ENCODE measurements around the gene IDH3A.

Gene IDH3A

DNA sequence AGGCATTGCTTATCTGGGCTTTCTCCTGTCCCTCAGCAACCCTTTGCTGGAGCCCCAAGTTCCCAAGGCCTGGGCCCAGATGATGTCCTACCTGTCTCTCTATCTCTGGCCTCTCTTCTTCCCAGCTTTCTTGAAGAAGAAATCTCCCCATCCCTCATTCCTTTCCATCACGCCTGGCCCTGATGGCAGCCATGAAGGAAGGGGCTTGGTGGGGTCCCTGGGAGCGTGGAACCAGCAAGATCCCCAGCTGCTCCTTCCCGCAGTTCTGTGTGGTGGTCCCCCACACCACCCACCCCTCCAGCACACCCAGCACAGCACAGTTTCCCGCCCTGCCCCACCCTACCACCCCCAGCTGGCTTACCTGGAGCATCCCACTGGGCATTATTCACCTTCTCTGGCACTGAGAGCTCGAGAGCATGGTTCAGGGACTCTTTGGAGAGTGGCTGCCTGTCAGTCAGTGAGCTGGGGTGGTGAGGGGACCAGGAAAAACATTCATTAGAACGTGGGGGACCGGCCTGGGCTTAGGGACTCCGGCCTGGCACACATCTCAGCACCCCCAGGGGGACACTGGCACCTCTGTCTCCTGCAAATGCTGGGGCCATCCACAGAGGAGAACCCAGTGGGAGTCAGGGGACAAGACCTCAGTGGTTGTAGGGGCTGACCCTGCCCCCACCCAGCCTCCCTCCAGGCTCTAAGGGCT lies 58.6 kb downstream of the IDH3A start (continued):
- TF ChIP-seq GLIS3 (CRISPR knock-in tag; IDR thresholded peaks at IDR 0.05) (no peak), RARB (CRISPR knock-in tag; IDR thresholded peaks at IDR 0.05) (no peak)
- TF ChIP-seq, protein P1, sequence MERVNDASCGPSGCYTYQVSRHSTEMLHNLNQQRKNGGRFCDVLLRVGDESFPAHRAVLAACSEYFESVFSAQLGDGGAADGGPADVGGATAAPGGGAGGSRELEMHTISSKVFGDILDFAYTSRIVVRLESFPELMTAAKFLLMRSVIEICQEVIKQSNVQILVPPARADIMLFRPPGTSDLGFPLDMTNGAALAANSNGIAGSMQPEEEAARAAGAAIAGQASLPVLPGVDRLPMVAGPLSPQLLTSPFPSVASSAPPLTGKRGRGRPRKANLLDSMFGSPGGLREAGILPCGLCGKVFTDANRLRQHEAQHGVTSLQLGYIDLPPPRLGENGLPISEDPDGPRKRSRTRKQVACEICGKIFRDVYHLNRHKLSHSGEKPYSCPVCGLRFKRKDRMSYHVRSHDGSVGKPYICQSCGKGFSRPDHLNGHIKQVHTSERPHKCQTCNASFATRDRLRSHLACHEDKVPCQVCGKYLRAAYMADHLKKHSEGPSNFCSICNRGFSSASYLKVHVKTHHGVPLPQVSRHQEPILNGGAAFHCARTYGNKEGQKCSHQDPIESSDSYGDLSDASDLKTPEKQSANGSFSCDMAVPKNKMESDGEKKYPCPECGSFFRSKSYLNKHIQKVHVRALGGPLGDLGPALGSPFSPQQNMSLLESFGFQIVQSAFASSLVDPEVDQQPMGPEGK (CRISPR knock-in tag; IDR thresholded peaks at IDR 0.05; ENCODE audit: borderline replicate concordance): no peak

DNA sequence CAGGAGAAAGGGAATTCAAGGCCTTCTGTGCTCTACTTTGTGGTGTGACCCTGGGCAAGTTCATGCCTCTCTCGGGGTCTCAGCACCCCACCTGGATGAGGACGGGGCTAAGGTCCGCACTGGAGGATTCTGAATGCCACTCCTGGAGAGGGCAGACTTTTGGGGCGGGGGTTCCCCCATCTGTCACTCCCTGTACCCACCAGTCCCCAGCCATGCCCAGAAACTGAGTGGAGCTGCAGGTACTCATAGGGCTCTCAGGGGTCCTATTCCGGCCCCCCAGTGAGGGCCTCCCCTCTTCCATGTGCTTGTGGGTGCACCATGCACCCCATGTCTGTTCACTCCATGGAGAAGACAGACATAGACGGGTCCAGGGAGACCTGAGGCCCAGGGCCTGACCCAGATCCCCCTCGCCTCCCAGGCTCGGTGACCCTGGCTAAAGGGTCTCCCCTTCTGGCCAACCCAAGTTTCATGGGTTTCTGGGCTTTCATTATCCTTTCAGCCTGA lies 59.2 kb downstream of the IDH3A start:
- no peak for TF ChIP-seq ZNF70 (CRISPR knock-in tag; IDR thresholded peaks at IDR 0.05)
- no peak for TF ChIP-seq PPARA (CRISPR knock-in tag; IDR thresholded peaks at IDR 0.05; ENCODE audit: borderline replicate concordance)
- no peak for TF ChIP-seq CSDC2 (CRISPR knock-in tag; IDR thresholded peaks at IDR 0.05)
- ATAC-seq: no peak

DNA sequence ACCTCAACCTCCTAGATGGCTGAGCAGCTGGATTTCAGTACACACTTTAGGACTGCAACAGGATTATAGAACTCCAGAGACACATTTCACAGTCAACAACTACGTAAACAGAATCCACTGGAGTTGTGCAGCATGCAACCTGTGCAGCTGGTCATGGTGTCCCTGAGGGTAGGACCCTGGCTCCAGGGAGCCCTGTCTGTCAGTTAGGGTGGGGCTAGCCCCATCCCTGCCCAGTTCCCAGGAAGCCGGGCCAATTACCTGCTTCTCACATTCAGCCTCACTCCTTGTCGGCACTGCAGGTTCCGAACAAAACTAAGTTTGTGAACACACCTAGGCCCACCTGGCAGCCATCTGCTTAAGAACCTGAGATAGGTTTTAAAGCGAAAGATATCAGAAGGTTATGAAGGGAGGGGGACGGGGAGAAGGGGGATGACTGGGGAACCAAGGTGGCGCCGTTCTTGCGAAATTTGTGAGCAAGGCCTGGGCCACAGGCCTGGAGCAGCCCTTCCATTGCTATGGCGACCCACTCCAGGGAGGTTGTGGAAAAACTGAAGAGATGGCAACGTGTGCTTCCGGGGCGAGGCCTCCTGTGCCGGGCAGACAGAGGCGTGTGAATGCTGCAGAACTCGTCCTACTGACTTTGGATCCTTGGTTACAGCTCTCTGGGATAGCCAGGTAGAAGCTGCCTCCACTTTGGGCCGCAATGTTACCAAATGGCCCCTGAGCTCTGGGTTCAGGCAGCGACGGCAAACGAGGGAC lies 59.9 kb downstream of the IDH3A start:
- no peak for TF ChIP-seq TCF4 (CRISPR knock-in tag; IDR thresholded peaks at IDR 0.05; ENCODE audit: borderline replicate concordance)
- TF ChIP-seq ZFP3 (CRISPR knock-in tag; IDR thresholded peaks at IDR 0.05): no peak
- TF ChIP-seq, protein P2, sequence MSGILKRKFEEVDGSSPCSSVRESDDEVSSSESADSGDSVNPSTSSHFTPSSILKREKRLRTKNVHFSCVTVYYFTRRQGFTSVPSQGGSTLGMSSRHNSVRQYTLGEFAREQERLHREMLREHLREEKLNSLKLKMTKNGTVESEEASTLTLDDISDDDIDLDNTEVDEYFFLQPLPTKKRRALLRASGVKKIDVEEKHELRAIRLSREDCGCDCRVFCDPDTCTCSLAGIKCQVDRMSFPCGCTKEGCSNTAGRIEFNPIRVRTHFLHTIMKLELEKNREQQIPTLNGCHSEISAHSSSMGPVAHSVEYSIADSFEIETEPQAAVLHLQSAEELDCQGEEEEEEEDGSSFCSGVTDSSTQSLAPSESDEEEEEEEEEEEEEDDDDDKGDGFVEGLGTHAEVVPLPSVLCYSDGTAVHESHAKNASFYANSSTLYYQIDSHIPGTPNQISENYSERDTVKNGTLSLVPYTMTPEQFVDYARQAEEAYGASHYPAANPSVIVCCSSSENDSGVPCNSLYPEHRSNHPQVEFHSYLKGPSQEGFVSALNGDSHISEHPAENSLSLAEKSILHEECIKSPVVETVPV (CRISPR knock-in tag; IDR thresholded peaks at IDR 0.05): no peak
- no peak for TF ChIP-seq ZNF565 (CRISPR knock-in tag; conservative IDR thresholded peaks at IDR 0.05; ENCODE audit: low read depth)
- TF ChIP-seq, protein P3, sequence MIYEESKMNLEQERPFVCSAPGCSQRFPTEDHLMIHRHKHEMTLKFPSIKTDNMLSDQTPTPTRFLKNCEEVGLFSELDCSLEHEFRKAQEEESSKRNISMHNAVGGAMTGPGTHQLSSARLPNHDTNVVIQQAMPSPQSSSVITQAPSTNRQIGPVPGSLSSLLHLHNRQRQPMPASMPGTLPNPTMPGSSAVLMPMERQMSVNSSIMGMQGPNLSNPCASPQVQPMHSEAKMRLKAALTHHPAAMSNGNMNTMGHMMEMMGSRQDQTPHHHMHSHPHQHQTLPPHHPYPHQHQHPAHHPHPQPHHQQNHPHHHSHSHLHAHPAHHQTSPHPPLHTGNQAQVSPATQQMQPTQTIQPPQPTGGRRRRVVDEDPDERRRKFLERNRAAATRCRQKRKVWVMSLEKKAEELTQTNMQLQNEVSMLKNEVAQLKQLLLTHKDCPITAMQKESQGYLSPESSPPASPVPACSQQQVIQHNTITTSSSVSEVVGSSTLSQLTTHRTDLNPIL (CRISPR knock-in tag; IDR thresholded peaks at IDR 0.05; ENCODE audit: low read depth): no peak
- TF ChIP-seq SNAI2 (CRISPR knock-in tag; IDR thresholded peaks at IDR 0.05): no peak
- no peak for TF ChIP-seq ZNF8 (CRISPR knock-in tag; IDR thresholded peaks at IDR 0.05)
- no peak for TF ChIP-seq ESRRG (CRISPR knock-in tag; IDR thresholded peaks at IDR 0.05)
- no peak for TF ChIP-seq TOX (CRISPR knock-in tag; IDR thresholded peaks at IDR 0.05; ENCODE audit: borderline replicate concordance)
- TF ChIP-seq GLIS3 (CRISPR knock-in tag; IDR thresholded peaks at IDR 0.05): no peak
- no peak for ATAC-seq

DNA sequence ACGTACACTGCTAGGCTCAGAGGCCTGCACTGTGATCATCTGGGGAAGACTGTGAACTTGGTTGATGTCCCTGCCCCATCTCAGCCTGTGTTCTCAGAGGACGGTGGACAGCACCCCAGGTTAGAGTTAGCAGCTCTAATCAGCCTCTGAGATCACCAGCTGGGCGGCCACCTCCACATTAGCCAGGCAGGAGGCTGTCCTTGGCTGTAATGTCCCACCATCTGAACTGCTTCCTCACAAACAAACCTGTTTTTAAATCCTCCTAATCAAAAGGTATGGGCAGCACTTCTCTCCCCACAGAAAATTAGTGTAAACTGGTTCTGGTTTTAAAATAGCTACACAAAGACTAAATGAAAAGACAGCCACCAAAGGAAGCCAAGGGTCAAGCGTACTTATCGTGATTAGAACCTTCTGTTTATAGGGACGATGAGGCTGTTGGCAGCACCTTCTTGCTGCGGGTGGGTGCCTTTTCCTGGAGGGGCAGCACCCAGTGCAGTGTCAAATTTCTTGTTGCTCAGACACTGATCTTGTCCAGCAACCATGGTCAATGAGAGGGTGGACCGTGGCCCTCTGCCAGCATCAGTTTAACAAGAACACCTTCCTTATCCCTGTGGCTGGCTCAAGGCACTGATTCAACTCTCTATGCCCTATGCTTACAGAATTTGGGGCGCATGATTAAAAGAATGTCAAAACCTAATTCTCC lies 60.6 kb downstream of the IDH3A start:
- TF ChIP-seq ISL1 (CRISPR knock-in tag; IDR thresholded peaks at IDR 0.05) (no peak), ZFP3 (CRISPR knock-in tag; IDR thresholded peaks at IDR 0.05) (no peak), ARNTL (CRISPR knock-in tag; IDR thresholded peaks at IDR 0.05; ENCODE audit: borderline replicate concordance, low read depth) (no peak), BACH2 (CRISPR knock-in tag; IDR thresholded peaks at IDR 0.05; ENCODE audit: borderline replicate concordance) (no peak), SNAI2 (CRISPR knock-in tag; IDR thresholded peaks at IDR 0.05) (no peak), RARB (CRISPR knock-in tag; IDR thresholded peaks at IDR 0.05) (no peak), CSDC2 (CRISPR knock-in tag; IDR thresholded peaks at IDR 0.05) (no peak), ZNF8 (CRISPR knock-in tag; IDR thresholded peaks at IDR 0.05) (no peak), ZFP30 (CRISPR knock-in tag; IDR thresholded peaks at IDR 0.05) (no peak), TOX (CRISPR knock-in tag; IDR thresholded peaks at IDR 0.05; ENCODE audit: borderline replicate concordance) (no peak), OSR1 (CRISPR knock-in tag; IDR thresholded peaks at IDR 0.05) (no peak), PPARA (CRISPR knock-in tag; IDR thresholded peaks at IDR 0.05; ENCODE audit: borderline replicate concordance) (no peak), ZNF70 (CRISPR knock-in tag; IDR thresholded peaks at IDR 0.05) (no peak), GLIS3 (CRISPR knock-in tag; IDR thresholded peaks at IDR 0.05) (no peak), ZC3H10 (CRISPR knock-in tag; IDR thresholded peaks at IDR 0.05) (no peak), ESRRG (CRISPR knock-in tag; IDR thresholded peaks at IDR 0.05) (no peak), TCF4 (CRISPR knock-in tag; IDR thresholded peaks at IDR 0.05; ENCODE audit: borderline replicate concordance) (no peak)
- TF ChIP-seq, protein P2 (CRISPR knock-in tag; IDR thresholded peaks at IDR 0.05): no peak
- TF ChIP-seq, protein P4, sequence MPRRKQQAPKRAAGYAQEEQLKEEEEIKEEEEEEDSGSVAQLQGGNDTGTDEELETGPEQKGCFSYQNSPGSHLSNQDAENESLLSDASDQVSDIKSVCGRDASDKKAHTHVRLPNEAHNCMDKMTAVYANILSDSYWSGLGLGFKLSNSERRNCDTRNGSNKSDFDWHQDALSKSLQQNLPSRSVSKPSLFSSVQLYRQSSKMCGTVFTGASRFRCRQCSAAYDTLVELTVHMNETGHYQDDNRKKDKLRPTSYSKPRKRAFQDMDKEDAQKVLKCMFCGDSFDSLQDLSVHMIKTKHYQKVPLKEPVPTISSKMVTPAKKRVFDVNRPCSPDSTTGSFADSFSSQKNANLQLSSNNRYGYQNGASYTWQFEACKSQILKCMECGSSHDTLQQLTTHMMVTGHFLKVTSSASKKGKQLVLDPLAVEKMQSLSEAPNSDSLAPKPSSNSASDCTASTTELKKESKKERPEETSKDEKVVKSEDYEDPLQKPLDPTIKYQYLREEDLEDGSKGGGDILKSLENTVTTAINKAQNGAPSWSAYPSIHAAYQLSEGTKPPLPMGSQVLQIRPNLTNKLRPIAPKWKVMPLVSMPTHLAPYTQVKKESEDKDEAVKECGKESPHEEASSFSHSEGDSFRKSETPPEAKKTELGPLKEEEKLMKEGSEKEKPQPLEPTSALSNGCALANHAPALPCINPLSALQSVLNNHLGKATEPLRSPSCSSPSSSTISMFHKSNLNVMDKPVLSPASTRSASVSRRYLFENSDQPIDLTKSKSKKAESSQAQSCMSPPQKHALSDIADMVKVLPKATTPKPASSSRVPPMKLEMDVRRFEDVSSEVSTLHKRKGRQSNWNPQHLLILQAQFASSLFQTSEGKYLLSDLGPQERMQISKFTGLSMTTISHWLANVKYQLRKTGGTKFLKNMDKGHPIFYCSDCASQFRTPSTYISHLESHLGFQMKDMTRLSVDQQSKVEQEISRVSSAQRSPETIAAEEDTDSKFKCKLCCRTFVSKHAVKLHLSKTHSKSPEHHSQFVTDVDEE (CRISPR knock-in tag; IDR thresholded peaks at IDR 0.05): no peak
- TF ChIP-seq, protein P1 (CRISPR knock-in tag; IDR thresholded peaks at IDR 0.05; ENCODE audit: borderline replicate concordance): no peak
- peak; percentile 4; the same call in 1 of the 3 replicates for ATAC-seq

Data from SK-N-SH treated with all-trans-retinoic acid at 6 μM for 48 hours (cell line).